Small intestine (tissue), 7 donors: ENCODE data around the gene SART3. TPM values are rescaled to one million over a fixed set of nuclear protein-coding genes. Genes with fewer than 3 reads are reported as not detected.

Experiments
- DNase-seq, 2 donors: peaks; one replicate each; pipeline versions ENCODE4 v3.0.0 to v3.0.0-alpha.2; 2013
- FAIRE-seq: peaks from 2 replicates; lab custom pipeline; 2012; peaks lifted over from hg19 to GRCh38; lab: Jason Lieb, UNC
- H3K27ac ChIP-seq, 3 donors: one replicate each; pipeline ENCODE4 v1.5.1; 2013; ENCODE audit warnings: low read length in 2 of 3, mild to moderate bottlenecking in 2 of 3, control low read depth in 1 of 3, inconsistent platforms in 1 of 3, low read depth in 1 of 3, moderate library complexity in 1 of 3
- H3K27me3 ChIP-seq, 3 donors: one replicate each; pipeline ENCODE4 v1.6.1; 2013; ENCODE audit warnings: low read length in 3 of 3, inconsistent platforms in 1 of 3; ENCODE audit not compliant: control insufficient read depth in 3 of 3, insufficient read depth in 3 of 3
- H3K36me3 ChIP-seq, 3 donors: one replicate each; pipeline ENCODE4 v1.6.1; 2013; ENCODE audit warnings: low read length in 3 of 3, inconsistent platforms in 1 of 3, low read depth in 1 of 3, mild to moderate bottlenecking in 1 of 3, moderate library complexity in 1 of 3; ENCODE audit not compliant: control insufficient read depth in 3 of 3, insufficient read depth in 2 of 3
- H3K4me1 ChIP-seq, 3 donors: one replicate each; pipeline ENCODE4 v1.6.1; 2013; ENCODE audit warnings: low read length in 2 of 3, inconsistent platforms in 1 of 3, low read depth in 1 of 3, mild to moderate bottlenecking in 1 of 3, moderate library complexity in 1 of 3; ENCODE audit not compliant: control insufficient read depth in 3 of 3, insufficient read depth in 2 of 3
- H3K4me3 ChIP-seq, 3 donors: one replicate each; pipeline ENCODE4 v1.5.1; 2013; ENCODE audit warnings: low read length in 3 of 3, control low read depth in 1 of 3, inconsistent platforms in 1 of 3, low read depth in 1 of 3, mild to moderate bottlenecking in 1 of 3, moderate library complexity in 1 of 3
- H3K9me3 ChIP-seq, 2 donors: one replicate each; pipeline ENCODE4 v1.6.1; 2013; ENCODE audit warnings: low read depth in 1 of 2, low read length in 1 of 2; ENCODE audit not compliant: control insufficient read depth in 2 of 2, insufficient read depth in 1 of 2
- WGBS, 3 donors: extraction: QIAGEN DNeasy Blood & Tissue Kit; methylation state at CpG; one replicate each; pipeline ENCODE4 v1.1.7; 2013; 5-methylcytosine and 5-hydroxymethylcytosine counted together
- polyA plus RNA-seq, 4 donors: library from polyadenylated mRNA; stranded (reverse) in 3 of 4; unstranded in 1 of 4; fragments of 200-250 nt in 3 of 4; fragments of 120-200 nt in 1 of 4; gene quantifications; one replicate each; pipeline versions ENCODE4 v1.2.1 to v1.2.3, GENCODE V29; 2013
- donor health status: healthy with polysubstance abuse.
- donor health status: control.
- donor health status: control.
- donor health status: Bipolar disorder and iron deficiency.
- donor health status: healthy.

The SART3 gene
- polyA plus RNA-seq, 4 donors, result 15.9 to 52.3 (median 19.6) TPM

GRCh38 chr12:108584456-108585065 is 23.6 kb upstream of the SART3 start:
- Histone ChIP-seq H3K27ac (no peak overlapping the region), H3K4me3 (no peak overlapping the region), H3K9me3 (no peaks in the 10 kb centered on the region), H3K27me3 (no peaks in the 10 kb centered on the region), H3K36me3 (no peaks in the 10 kb centered on the region), H3K4me1 (no peaks in the 10 kb centered on the region)
- DNase-seq (no peak), FAIRE-seq (no peak)
- WGBS, 3 donors, result 71 to 74% (median 72%) methylated on average over 3 of the region's 3 CpGs

DNA sequence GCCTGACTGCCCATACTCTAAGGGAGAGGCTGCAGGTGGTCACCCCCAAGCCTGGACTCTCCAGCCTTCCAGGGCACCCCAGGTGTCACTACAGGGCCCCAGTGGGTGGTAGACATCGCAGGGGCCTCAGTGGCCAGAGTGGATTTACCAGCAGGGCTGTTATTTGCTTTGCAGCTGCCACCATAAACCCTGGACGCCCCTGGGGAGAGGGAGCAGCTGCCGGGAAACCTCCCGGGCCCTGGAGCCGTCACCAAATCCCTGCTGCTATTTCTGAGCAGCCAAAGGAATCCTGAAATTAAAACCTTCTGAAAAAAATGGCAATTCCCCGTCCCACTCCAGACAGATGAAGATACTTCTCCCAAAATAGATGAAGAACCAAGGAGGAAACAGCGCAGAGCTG is 23.0 kb upstream of the SART3 start:
- no peak for DNase-seq
- WGBS, 3 donors, result 31 to 54% (median 41%) methylated on average over 7 of the region's 7 CpGs
- H3K27me3 ChIP-seq, result no peaks in the 10 kb centered on the region
- no peaks in the 10 kb centered on the region for H3K4me1 ChIP-seq
- no peaks in the 10 kb centered on the region for H3K9me3 ChIP-seq
- H3K36me3 ChIP-seq, result no peaks in the 10 kb centered on the region
- no peak for FAIRE-seq
- no peak overlapping the region for H3K4me3 ChIP-seq
- no peak overlapping the region for H3K27ac ChIP-seq

- Histone ChIP-seq H3K4me1 (no peaks in the 10 kb centered on the region), H3K9me3 (no peaks in the 10 kb centered on the region), H3K27me3 (no peaks in the 10 kb centered on the region), H3K36me3 (no peaks in the 10 kb centered on the region), H3K4me3 (no peak overlapping the region), H3K27ac (no peak overlapping the region)
- FAIRE-seq, result no peak
- WGBS, 3 donors, result 81 to 90% (median 85%) methylated on average over 9 to 10 of the region's 10 CpGs
- DNase-seq, result no peak
Observed at GRCh38 chr12:108582978-108583770, 22.2 kb upstream of the SART3 start.

- Histone ChIP-seq H3K27ac (no peak overlapping the region), H3K4me3 (no peak overlapping the region), H3K9me3 (no peaks in the 10 kb centered on the region), H3K4me1 (no peaks in the 10 kb centered on the region), H3K27me3 (no peaks in the 10 kb centered on the region), H3K36me3 (no peaks in the 10 kb centered on the region)
- DNase-seq, result no peak
- WGBS, 3 donors, result 87 to 88% (median 88%) methylated on average over 9 of the region's 9 CpGs
- no peak for FAIRE-seq
Observed at GRCh38 chr12:108582509-108582908, 21.5 kb upstream of the SART3 start.

DNA sequence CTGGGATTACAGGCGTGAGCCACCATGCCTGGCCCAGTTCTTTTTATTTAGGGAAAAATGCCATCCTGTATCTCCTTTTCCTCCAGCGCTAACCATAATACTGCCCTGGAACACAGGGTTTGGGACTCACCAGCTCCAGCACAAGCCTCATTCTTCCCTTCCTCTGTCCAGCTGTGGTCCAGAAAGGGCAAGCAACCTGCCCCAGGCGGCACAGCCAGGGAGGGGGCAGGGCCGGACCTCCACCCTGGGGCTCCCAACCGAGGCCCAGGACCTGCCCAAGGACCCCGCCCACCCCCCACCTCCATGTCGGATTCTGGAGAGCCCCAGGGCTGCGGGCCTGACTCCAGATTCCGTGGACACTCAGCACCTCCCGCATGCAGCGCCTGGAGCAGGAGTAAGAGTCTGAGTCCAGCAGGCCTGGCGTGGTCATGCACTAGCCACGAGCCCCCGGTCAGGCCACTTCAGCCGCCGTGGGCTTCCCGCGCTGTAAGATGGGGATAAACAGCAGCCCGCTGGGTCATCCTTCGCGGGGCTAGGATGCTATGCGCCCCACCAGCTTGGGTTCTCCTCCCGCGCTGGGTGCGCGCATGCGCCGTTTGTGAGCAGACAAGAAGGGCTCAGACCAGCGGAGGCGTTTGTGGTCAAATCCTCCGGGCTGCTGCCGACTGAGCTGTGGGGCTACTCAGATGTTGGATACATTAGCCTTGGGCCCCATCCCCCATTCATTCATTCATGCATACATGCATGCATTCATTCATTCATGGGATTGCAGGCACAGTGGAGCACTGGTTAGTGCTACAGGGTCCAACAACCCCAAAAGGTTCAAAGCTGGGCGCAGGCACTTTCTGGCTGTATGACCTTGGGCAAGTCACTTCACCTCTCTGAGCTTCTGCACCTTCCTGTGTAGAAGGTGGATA is 20.6 kb upstream of the SART3 start:
- Histone ChIP-seq H3K9me3 (no peaks in the 10 kb centered on the region), H3K4me1 (no peaks in the 10 kb centered on the region), H3K4me3 (no peak overlapping the region), H3K27ac (no peak overlapping the region), H3K27me3 (no peaks in the 10 kb centered on the region), H3K36me3 (no peaks in the 10 kb centered on the region)
- WGBS, 3 donors, result 84 to 88% (median 87%) methylated on average over 33 of the region's 33 CpGs
- FAIRE-seq (no peak), DNase-seq (no peak)

DNA sequence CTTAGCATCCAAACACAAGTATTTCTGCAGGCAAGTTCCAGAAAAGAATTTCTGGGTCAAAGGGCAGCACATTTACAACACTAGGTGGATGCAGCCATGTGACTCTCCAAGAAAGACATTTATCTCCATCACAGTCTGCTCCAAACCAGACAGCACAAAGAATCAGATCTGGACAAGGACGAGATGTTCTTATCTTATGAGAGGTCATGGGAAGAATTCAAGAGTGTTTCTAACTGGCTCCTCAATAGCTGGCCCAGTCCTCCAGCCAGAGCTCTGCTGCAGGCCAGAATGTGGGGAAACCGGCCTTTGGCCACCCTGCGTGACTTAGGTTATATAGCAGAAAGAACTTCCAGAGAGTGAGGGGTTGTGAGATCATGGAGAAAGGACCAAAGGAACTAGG is 19.6 kb upstream of the SART3 start:
- Histone ChIP-seq H3K4me3 (no peak overlapping the region), H3K36me3 (no peaks in the 10 kb centered on the region), H3K27ac (no peak overlapping the region), H3K4me1 (no peaks in the 10 kb centered on the region), H3K9me3 (no peaks in the 10 kb centered on the region), H3K27me3 (no peaks in the 10 kb centered on the region)
- DNase-seq (no peak), FAIRE-seq (no peak)
- WGBS, 3 donors, result 62 to 77% (median 65%) methylated on average over 3 of the region's 3 CpGs

DNA sequence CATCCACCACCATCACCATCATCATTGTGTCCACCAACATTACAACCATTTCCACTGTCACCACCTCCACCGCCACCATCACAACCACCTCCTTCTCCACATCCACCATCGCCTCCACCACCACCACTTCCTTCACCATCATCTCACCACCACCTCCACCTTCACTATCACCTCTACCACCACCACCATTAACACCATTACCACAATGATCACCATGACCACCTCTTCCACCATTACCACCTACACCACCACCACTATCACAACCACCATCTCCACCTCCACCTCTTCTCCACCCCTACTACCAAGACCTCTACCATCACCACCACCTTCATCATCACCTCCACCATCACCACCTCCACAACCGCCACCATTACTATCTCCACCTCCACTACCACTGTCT is 17.8 kb upstream of the SART3 start:
- no peaks in the 10 kb centered on the region for H3K4me1 ChIP-seq
- no peaks in the 10 kb centered on the region for H3K9me3 ChIP-seq
- DNase-seq (no peak), FAIRE-seq (no peak)
- WGBS, 3 donors, result 82 to 93% (median 89%) methylated on average over 3 of the region's 3 CpGs
- no peaks in the 10 kb centered on the region for H3K36me3 ChIP-seq
- H3K27me3 ChIP-seq, result no peaks in the 10 kb centered on the region
- no peak overlapping the region for H3K4me3 ChIP-seq
- H3K27ac ChIP-seq, result no peak overlapping the region

- FAIRE-seq, result no peak
- Histone ChIP-seq H3K27ac (no peak overlapping the region), H3K4me1 (no peaks in the 10 kb centered on the region), H3K4me3 (no peak overlapping the region), H3K27me3 (no peaks in the 10 kb centered on the region), H3K36me3 (no peaks in the 10 kb centered on the region), H3K9me3 (no peaks in the 10 kb centered on the region)
- 64 to 100% (median 95%) methylated on average over 2 of the region's 2 CpGs for WGBS, 3 donors
- DNase-seq, result no peak
Observed at GRCh38 chr12:108578264-108578663, 17.3 kb upstream of the SART3 start.
